Measurements from ENCODE around the gene AKNA. TPM values are rescaled to one million over a fixed set of nuclear protein-coding genes. Genes with fewer than 3 reads are reported as not detected.

AKNA gene
- total RNA-seq, 1 experiment from 2014 or later = 29.3 TPM

- TF ChIP-seq AFF4 (CRISPR knock-in tag; IDR thresholded peaks at IDR 0.05; ENCODE audit: borderline replicate concordance) (no peak), ZNF423 (CRISPR knock-in tag; IDR thresholded peaks at IDR 0.05) (no peak)
These were observed 102.5 kb downstream of the AKNA start (continued) for GRCh38 chr9:114285166-114285867.

- Mint-ChIP-seq H3K4me1 (peaks cover 7% of the 10 kb centered on the region), H3K4me3 (no peak overlapping the region), H3K36me3 (peaks cover 9% of the 10 kb centered on the region), H3K27me3 (ENCODE audit: low read depth) (no peaks in the 10 kb centered on the region), H3K9me3 (no peaks in the 10 kb centered on the region), H3K27ac (no peak overlapping the region)
- peak; percentile 7 for DNase-seq (ENCODE audit: low spot score)
- ATAC-seq = no peak
- POLR2A ChIA-PET = no interaction called here
- CTCF ChIA-PET = interaction anchor here (9.0 kb wide), 1 partner anchor 176 kb away, joined by 232 read pairs; no protein-coding TSS in a partner anchor
- TF ChIP-seq ZNF532 (CRISPR knock-in tag; IDR thresholded peaks at IDR 0.05; ENCODE audit: borderline replicate concordance) = no peak
- TF ChIP-seq HMGXB4 (CRISPR knock-in tag; IDR thresholded peaks at IDR 0.05) = no peak
- no peak for TF ChIP-seq E2F1 (CRISPR knock-in tag; IDR thresholded peaks at IDR 0.05)
These were observed 103.3 kb downstream of the AKNA start for GRCh38 chr9:114284316-114285060.

Other genes starting within 250 kb of the AKNA start
- gene COL27A1, start 232.4 kb downstream of the AKNA start, total RNA-seq (2021) = 34.5 to 47.5 TPM (median 36.9 TPM) in 3 replicates
- 3.9 to 7.2 TPM (median 5.4 TPM) in 3 replicates for gene ORM1, start 64.9 kb downstream of the AKNA start, total RNA-seq (2021)
- 0.73 to 1.6 TPM (median 1.0 TPM) in 3 replicates for gene ORM2, start 58.1 kb downstream of the AKNA start, total RNA-seq (2021)
- gene WHRN, start 117.5 kb upstream of the AKNA start, total RNA-seq (2021) = 20.6 to 24.3 TPM (median 23.3 TPM) in 3 replicates
- gene ATP6V1G1, start 199.8 kb upstream of the AKNA start, total RNA-seq (2021) = 91.3 to 108 TPM (median 92.4 TPM) in 3 replicates
- gene TMEM268, start 223.3 kb upstream of the AKNA start, total RNA-seq (2021) = 8.1 to 12.3 TPM (median 8.5 TPM) in 3 replicates